Gastroesophageal sphincter (tissue), 4 donors: ENCODE measurements around the gene CPA2. TPM values are rescaled to one million over a fixed set of nuclear protein-coding genes. Genes with fewer than 3 reads are reported as not detected.

Experiments used
- ATAC-seq: fragments of 150-250 bp; one replicate; pipeline ENCODE4 v1.9.1; 2016; ENCODE audit warnings: mild to moderate bottlenecking, moderate library complexity
- H3K27ac ChIP-seq, 4 donors: fragments of 200-600 bp; sonication (generic) in 3 of 4; 1 replicate in 3 of 4; 2 replicates in 1 of 4; pipeline ENCODE4 v1.5.1; 2016 to 2019
- H3K27me3 ChIP-seq: fragments of 200-600 bp; sonication (generic); one replicate; pipeline ENCODE4 v1.5.1; 2019
- H3K36me3 ChIP-seq, 2 donors: fragments of 200-600 bp; sonication (generic); one replicate each; pipeline ENCODE4 v1.5.1; 2019; ENCODE audit warnings: control low read depth in 1 of 2
- H3K4me1 ChIP-seq, 3 donors: fragments of 200-600 bp; sonication (generic); 1 replicate in 2 of 3; 2 replicates in 1 of 3; pipeline ENCODE4 v1.5.1; 2016 to 2019; ENCODE audit warnings: control low read depth in 2 of 3
- H3K4me3 ChIP-seq, 2 donors: fragments of 200-600 bp; sonication (generic); one replicate each; pipeline ENCODE4 v1.5.1; 2019; ENCODE audit warnings: mild to moderate bottlenecking in 1 of 2, moderate library complexity in 1 of 2
- H3K9me3 ChIP-seq, 3 donors: fragments of 200-600 bp; sonication (generic); one replicate each; pipeline ENCODE4 v1.5.1; 2017 to 2019; ENCODE audit warnings: control low read depth in 2 of 3
- EP300 ChIP-seq: sonication (generic); formaldehyde crosslinking; IDR thresholded peaks from one replicate; pipeline ENCODE4 v1.6.1; 2017; ENCODE audit warnings: antibody characterized with exemption, mild to moderate bottlenecking
- POLR2A ChIP-seq, 2 donors: fragments of 450-650 bp; IDR thresholded peaks; one replicate each; pipeline ENCODE4 v1.6.1; 2017; ENCODE audit warnings: antibody characterized with exemption in 2 of 2, mild to moderate bottlenecking in 2 of 2, moderate library complexity in 1 of 2
- POLR2AphosphoS5 ChIP-seq: sonication (generic); formaldehyde crosslinking; IDR thresholded peaks from one replicate; pipeline ENCODE4 v1.6.1; 2017; ENCODE audit warnings: antibody characterized with exemption
- WGBS, 2 donors: methylation state at CpG; one replicate each; pipeline ENCODE4 v1.1.5; 2018; ENCODE audit warnings: low coverage in 1 of 2; 5-methylcytosine and 5-hydroxymethylcytosine counted together
- total RNA-seq, 4 donors: library from RNA; depleted of rRNA; stranded (reverse); fragments of >200 nt; gene quantifications; one replicate each; pipeline ENCODE4 v1.1.0, GENCODE V29; 2016

The CPA2 gene
- total RNA-seq, 4 donors from 2014 or later: not detected

GRCh38 chr7:130338233-130338632 lies 71.6 kb downstream of the CPA2 start:
- no peaks in the 10 kb centered on the region for H3K4me1 ChIP-seq
- TF ChIP-seq POLR2AphosphoS5 (no peak), EP300 (no peak), POLR2A (IDR thresholded peaks at IDR 0.05) (no peak)
- H3K27ac ChIP-seq: no peak overlapping the region
- 91 to 94% methylated on average over 3 of the region's 3 CpGs for WGBS, 2 donors
- H3K9me3 ChIP-seq: no peaks in the 10 kb centered on the region
- no peaks in the 10 kb centered on the region for H3K36me3 ChIP-seq
- no peaks in the 10 kb centered on the region for H3K27me3 ChIP-seq
- ATAC-seq: no peak
- no peak overlapping the region for H3K4me3 ChIP-seq

Other genes with a start within 250 kb of the CPA2 start
- gene ZC3HC1, start 215.5 kb upstream of the CPA2 start, total RNA-seq: 10 to 100 TPM in 3 of 4 donors, 1 to 10 TPM in 1; 7.0 to 18.4 (median 11.7) TPM
- gene KLHDC10, start 196.3 kb upstream of the CPA2 start, total RNA-seq: 10 to 100 TPM; 17.0 to 28.8 (median 23.0) TPM
- gene TMEM209, start 61.5 kb upstream of the CPA2 start, total RNA-seq: 10 to 100 TPM in 1 of 4 donors, 1 to 10 TPM in 3; 5.5 to 13.4 (median 8.2) TPM
- gene SSMEM1, start 59.0 kb upstream of the CPA2 start, total RNA-seq: not detected
- under 1 TPM in 1 of 4 donors, not detected in 3; 0.93 TPM for gene CPA4, start 26.3 kb downstream of the CPA2 start, total RNA-seq
- gene CPA5, start 78.0 kb downstream of the CPA2 start, total RNA-seq: not detected
- gene CPA1, start 113.6 kb downstream of the CPA2 start, total RNA-seq: under 1 TPM in 1 of 4 donors, not detected in 3; 0.42 TPM
- 1 to 10 TPM; 3.6 to 6.2 (median 3.9) TPM for gene CEP41, start 174.2 kb downstream of the CPA2 start, total RNA-seq
- 1 to 10 TPM; 2.5 to 4.7 (median 3.7) TPM for gene MEST, start 225.2 kb downstream of the CPA2 start, total RNA-seq